ENCODE measurements around the gene ENTHD1. TPM values are rescaled to one million over a fixed set of nuclear protein-coding genes. Genes with fewer than 3 reads are reported as not detected.

ENTHD1 gene
- total and polyA plus RNA-seq, 2 donors (not counting 3 experiments of a cell fraction or from before 2014, with no cell fraction given), result not detected

GRCh38 chr22:39825661-39826102 is 67.9 kb downstream of the ENTHD1 start:
- DNase-seq (ENCODE audit: low read depth, low spot score) (no peak), FAIRE-seq (no peak)
- POLR2A ChIA-PET, result no interaction called here
- intact Hi-C loops (cut with micrococcal nuclease) (no loop called here), dilution Hi-C loops (cut with MboI; ENCODE audit: extremely low pct_ligation_motif_present, low sequenced_read_pairs) (no loop called here)
- BruUV-seq (replicated peaks), result no TSS peak
- Histone ChIP-seq H4K20me1 (replicated peaks; ENCODE audit: control insufficient read depth, extremely low read depth, insufficient read depth, low read length) (no peaks in the 10 kb centered on the region), H3K79me2 (ENCODE audit: control insufficient read depth, insufficient read depth, low read length) (no peaks in the 10 kb centered on the region), H3K27ac (ENCODE audit: insufficient read depth, low read depth, low read length) (no peak overlapping the region), H3K36me3 (ENCODE audit: control insufficient read depth in 2 of 2, extremely low read depth in 1 of 2, insufficient read depth in 2 of 2, low read length in 2 of 2) (no peaks in the 10 kb centered on the region), H3K9ac (replicated peaks; ENCODE audit: extremely low read depth, insufficient read depth, low read length) (no peak overlapping the region), H2AFZ (ENCODE audit: low read depth, low read length) (no peak overlapping the region), H3K4me1 (ENCODE audit: control insufficient read depth, extremely low read depth, insufficient read depth, low read length) (peaks cover 1% of the 10 kb centered on the region), H3K4me2 (ENCODE audit: insufficient read depth, low read length) (no peak overlapping the region), H3K27me3 (ENCODE audit: control insufficient read depth in 2 of 2, insufficient read depth in 2 of 2, low read length in 2 of 2) (peaks cover 0 to 24% of the 10 kb centered on the region in 2 experiments), H3K9me1 (replicated peaks; ENCODE audit: control insufficient read depth, extremely low read depth, insufficient read depth, low read length) (no peaks in the 10 kb centered on the region), H3K4me3 (replicated peaks in 1 of 3; ENCODE audit: insufficient read depth in 1 of 3, low read depth in 1 of 3, low read length in 3 of 3) (no peak overlapping the region), H3K9me3 (replicated peaks; ENCODE audit: control insufficient read depth, insufficient read depth, low read length) (no peaks in the 10 kb centered on the region)
- CTCF ChIA-PET, result no interaction called here
- TF ChIP-seq EZH2 (IDR thresholded peaks at IDR 0.05; ENCODE audit: borderline replicate concordance, low read depth, low read length, severe bottlenecking), result no peak
- TF ChIP-seq POLR2AphosphoS5 (IDR thresholded peaks at IDR 0.05; ENCODE audit: insufficient read depth, low read depth, low read length), result no peak
- no peak for TF ChIP-seq MYC (IDR thresholded peaks at IDR 0.05; ENCODE audit: low read depth, low read length)
- TF ChIP-seq POLR2A (IDR thresholded peaks at IDR 0.05; ENCODE audit: low read depth, low read length), result no peak
- no peak for TF ChIP-seq JUN (IDR thresholded peaks at IDR 0.05; ENCODE audit: borderline replicate concordance, insufficient read depth, insufficient read length, low read depth)
- TF ChIP-seq CTCF (IDR thresholded peaks at IDR 0.05; ENCODE audit: extremely low read depth in 1 of 2, insufficient read depth in 1 of 2, low read depth in 1 of 2, low read length in 2 of 2), result no peak
- no peak for TF ChIP-seq GATA2 (IDR thresholded peaks at IDR 0.05; ENCODE audit: insufficient read depth, insufficient read length, low read depth, low read length)
- no peak for TF ChIP-seq MAX (IDR thresholded peaks at IDR 0.05; ENCODE audit: insufficient read depth, insufficient read length)
- TF ChIP-seq FOS (IDR thresholded peaks at IDR 0.05; ENCODE audit: borderline replicate concordance, insufficient read depth, low read length), result no peak
